GM12878 (cell line): ENCODE measurements around the gene TRIP6. TPM values are rescaled to one million over a fixed set of nuclear protein-coding genes. Genes with fewer than 3 reads are reported as not detected.
A peak's percentile ranks its signal among the peaks of the same experiment; 100 is the strongest.

Experiments used
- ATAC-seq: fragments of 200-7000 bp; cut with Tn5 transposase; 3 replicates; pipeline ENCODE4 v1.9.1; 2020; ENCODE audit warnings: mild to moderate bottlenecking, moderate library complexity
- BruUV-seq: library from RNA; stranded (reverse); fragments of 400-500 nt; replicated peaks from 2 replicates; lab custom pipeline; 2021; lab: Mats Ljungman, UMichigan
- CTCF ChIA-PET: fragments of 300-600 bp; sonication (Branson Sonifier 250); formaldehyde crosslinking; extraction: SDS; loops from one replicate; lab custom pipeline; 2021; ENCODE audit warnings: inconsistent platforms; lab: Yijun Ruan, JAX
- POLR2A ChIA-PET: fragments of 350-600 bp; formaldehyde crosslinking; extraction: SDS; loops from one replicate; lab custom pipeline; 2021; ENCODE audit warnings: inconsistent platforms; lab: Charles Lee
- RAD21 ChIA-PET: fragments of 300-600 bp; sonication (Branson Sonifier 250); formaldehyde crosslinking; loops from one replicate; lab custom pipeline; 2023; ENCODE audit warnings: antibody characterized with exemption; ENCODE audit not compliant: unreplicated experiment; lab: Charles Lee
- SMC1A ChIA-PET: fragments of 300-600 bp; sonication (Branson Sonifier 250); formaldehyde crosslinking; loops from one replicate; lab custom pipeline; 2023; ENCODE audit not compliant: unreplicated experiment, uncharacterized antibody; lab: Charles Lee
- DNase-seq: peaks from one replicate; pipeline ENCODE4 v3.0.0-alpha.2; 2011; ENCODE audit warnings: low read depth, low spot score
- FAIRE-seq: peaks from 3 replicates; lab custom pipeline; 2011; peaks lifted over from hg19 to GRCh38; lab: Jason Lieb, UNC
- H2AFZ ChIP-seq: 2 replicates; pipeline ENCODE4 v1.6.0; 2011; ENCODE audit warnings: low read depth, low read length, control low read depth; ENCODE audit not compliant: control insufficient read depth
- H3K27ac ChIP-seq: 2 replicates; pipeline ENCODE4 v1.5.1; 2011; ENCODE audit warnings: control low read depth; ENCODE audit not compliant: control insufficient read depth, insufficient read depth
- H3K27me3 ChIP-seq, 2 experiments: replicated peaks in 1 of 2; 2 replicates each; pipeline versions ENCODE4 v1.6.0 to v1.6.1; 2011; ENCODE audit warnings: low read length in 1 of 2; ENCODE audit not compliant: control insufficient read depth in 2 of 2, insufficient read depth in 2 of 2
- H3K36me3 ChIP-seq, 2 experiments: 2 replicates each; pipeline ENCODE4 v1.5.1; 2011; ENCODE audit warnings: low read length in 1 of 2; ENCODE audit not compliant: control insufficient read depth in 2 of 2, insufficient read depth in 2 of 2
- H3K4me1 ChIP-seq: 2 replicates; pipeline ENCODE4 v1.6.1; 2011; ENCODE audit warnings: mild to moderate bottlenecking, low read length, moderate library complexity, mixed read lengths; ENCODE audit not compliant: control insufficient read depth, insufficient read depth
- H3K4me2 ChIP-seq: 2 replicates; pipeline ENCODE4 v1.6.0; 2011; ENCODE audit warnings: control low read depth; ENCODE audit not compliant: control insufficient read depth, insufficient read depth
- H3K4me3 ChIP-seq: fragments of 200-600 bp; sonication (generic); 2 replicates; pipeline ENCODE4 v1.5.1; 2016
- H3K79me2 ChIP-seq: 2 replicates; pipeline ENCODE4 v1.6.0; 2011; ENCODE audit warnings: low read length; ENCODE audit not compliant: control insufficient read depth, insufficient read depth
- H3K9ac ChIP-seq: 2 replicates; pipeline ENCODE4 v1.8.0; 2011; ENCODE audit warnings: low read length, control low read depth, mixed read lengths; ENCODE audit not compliant: control insufficient read depth, insufficient read depth
- H3K9me3 ChIP-seq: replicated peaks from 3 replicates; pipeline ENCODE4 v1.5.1; 2011; ENCODE audit warnings: mild to moderate bottlenecking, low read length; ENCODE audit not compliant: control insufficient read depth, insufficient read depth
- H4K20me1 ChIP-seq: 2 replicates; pipeline ENCODE4 v1.6.0; 2011; ENCODE audit not compliant: control insufficient read depth, insufficient read depth
- CBX5 ChIP-seq: sonication (generic); IDR thresholded peaks from 2 replicates; pipeline ENCODE4 v1.6.1; 2016; ENCODE audit warnings: low read depth, moderate library complexity, mild to moderate bottlenecking, inconsistent platforms
- EGR1 ChIP-seq, 2 experiments: IDR thresholded peaks; 1 replicate in 1 of 2; 2 replicates in 1 of 2; pipeline ENCODE4 v1.6.1; 2011 to 2012; ENCODE audit warnings: low read depth in 2 of 2, low read length in 2 of 2, borderline replicate concordance in 1 of 2, mild to moderate bottlenecking in 1 of 2, moderate library complexity in 1 of 2
- HDAC6 ChIP-seq: fragments of 200-600 bp; sonication (generic); IDR thresholded peaks from one replicate; pipeline ENCODE4 v1.8.0; 2017; ENCODE audit warnings: antibody characterized with exemption; ENCODE audit not compliant: unreplicated experiment
- IKZF1 ChIP-seq: fragments of 450-650 bp; conservative IDR thresholded peaks from 2 replicates; pipeline ENCODE4 v1.6.1; 2017; ENCODE audit warnings: antibody characterized with exemption, mild to moderate bottlenecking
- JUNB ChIP-seq: IDR thresholded peaks from 2 replicates; pipeline ENCODE4 v1.6.1; 2016; ENCODE audit warnings: antibody characterized with exemption, mild to moderate bottlenecking
- MEF2B ChIP-seq: fragments of 450-650 bp; IDR thresholded peaks from 2 replicates; pipeline ENCODE4 v1.6.1; 2018; ENCODE audit warnings: mild to moderate bottlenecking, moderate library complexity; ENCODE audit not compliant: partially characterized antibody, poor library complexity, severe bottlenecking
- NBN ChIP-seq: fragments of 450-650 bp; IDR thresholded peaks from 2 replicates; pipeline ENCODE4 v1.6.1; 2016
- SMC3 ChIP-seq: IDR thresholded peaks from 2 replicates; pipeline ENCODE4 v1.6.1; 2011; ENCODE audit warnings: low read length, improper control_type of control experiment, borderline replicate concordance
- STAT1 ChIP-seq: fragments of 450-650 bp; conservative IDR thresholded peaks from 2 replicates; pipeline ENCODE4 v1.6.1; 2014; ENCODE audit warnings: antibody characterized with exemption, mild to moderate bottlenecking
- WGBS: methylation state at CpG from one replicate; pipeline ENCODE4 v1.1.6; 2016; ENCODE audit warnings: low lambda C conversion rate; ENCODE audit not compliant: insufficient replicate concordance, insufficient coverage; ENCODE audit errors: missing lambda C conversion rate; 5-methylcytosine and 5-hydroxymethylcytosine counted together
- in situ Hi-C: fragments of 300-500 bp; cut with MboI; formaldehyde crosslinking; loops from 9 replicates; pipeline ENCODE4 v1.14.3; 2018; ENCODE audit warnings: mixed read lengths
- intact Hi-C: fragments of 100-400 bp; cut with micrococcal nuclease; formaldehyde crosslinking; loops from one replicate; pipeline ENCODE4 v1.14.2; 2022; ENCODE audit not compliant: unreplicated experiment
- polyA plus RNA-seq, 11 experiments: library from polyadenylated mRNA; depleted of rRNA in 4 of 11; unstranded in 6 of 11; stranded (reverse) in 5 of 11; fragments of >200 nt; fragmentation: Nextera tagmentation in 4 of 11; fragmentation: Illumina TruSeq in 1 of 11; extraction: Ambion mirVana in 4 of 11; extraction: Trizol in 1 of 11; gene quantifications; 1 replicate in 1 of 11; 2 replicates in 10 of 11; pipeline versions ENCODE4 v1.2.1 to v1.2.3, GENCODE V29; 2011 to 2016; ENCODE audit warnings: inconsistent platforms in 2 of 11, missing spikeins in 2 of 11, low read depth in 1 of 11
- total RNA-seq, 4 experiments: library from RNA; depleted of rRNA in 3 of 4; stranded (reverse); fragments of >200 nt in 3 of 4; fragmentation: Illumina TruSeq in 1 of 4; extraction: Trizol in 1 of 4; gene quantifications; 2 replicates each; pipeline versions ENCODE4 v1.2.1 to v1.2.3, GENCODE V29; 2013 to 2021
- TF ChIP-seq, protein P1 (sequence below), 3 experiments: IDR thresholded peaks in 2 of 3; conservative IDR thresholded peaks in 1 of 3; 2 replicates each; pipeline ENCODE4 v1.5.1; 2011; ENCODE audit warnings: low read depth in 3 of 3, low read length in 3 of 3, mild to moderate bottlenecking in 3 of 3, control low read depth in 2 of 3, moderate library complexity in 2 of 3, inconsistent platforms in 1 of 3, mixed read lengths in 1 of 3; ENCODE audit not compliant: control insufficient read depth in 2 of 3, insufficient read depth in 1 of 3; ENCODE audit errors: extremely low read depth in 1 of 3
- TF ChIP-seq, protein P2 (sequence below): IDR thresholded peaks from 2 replicates; pipeline ENCODE4 v1.6.1; 2012; ENCODE audit warnings: improper control_type of control experiment, low read depth, low read length; ENCODE audit not compliant: insufficient replicate concordance
- TF ChIP-seq, protein P3 (sequence below): fragments of 450-650 bp; IDR thresholded peaks from 2 replicates; pipeline ENCODE4 v1.6.1; 2017; ENCODE audit warnings: low read depth, mild to moderate bottlenecking, moderate library complexity

Gene TRIP6
- total and polyA plus RNA-seq, 10 of the 15 experiments (the other 5 are each of a cell fraction or from before 2014, with no cell fraction given) = 2.5 to 47.4 (median 25.5) TPM

DNA sequence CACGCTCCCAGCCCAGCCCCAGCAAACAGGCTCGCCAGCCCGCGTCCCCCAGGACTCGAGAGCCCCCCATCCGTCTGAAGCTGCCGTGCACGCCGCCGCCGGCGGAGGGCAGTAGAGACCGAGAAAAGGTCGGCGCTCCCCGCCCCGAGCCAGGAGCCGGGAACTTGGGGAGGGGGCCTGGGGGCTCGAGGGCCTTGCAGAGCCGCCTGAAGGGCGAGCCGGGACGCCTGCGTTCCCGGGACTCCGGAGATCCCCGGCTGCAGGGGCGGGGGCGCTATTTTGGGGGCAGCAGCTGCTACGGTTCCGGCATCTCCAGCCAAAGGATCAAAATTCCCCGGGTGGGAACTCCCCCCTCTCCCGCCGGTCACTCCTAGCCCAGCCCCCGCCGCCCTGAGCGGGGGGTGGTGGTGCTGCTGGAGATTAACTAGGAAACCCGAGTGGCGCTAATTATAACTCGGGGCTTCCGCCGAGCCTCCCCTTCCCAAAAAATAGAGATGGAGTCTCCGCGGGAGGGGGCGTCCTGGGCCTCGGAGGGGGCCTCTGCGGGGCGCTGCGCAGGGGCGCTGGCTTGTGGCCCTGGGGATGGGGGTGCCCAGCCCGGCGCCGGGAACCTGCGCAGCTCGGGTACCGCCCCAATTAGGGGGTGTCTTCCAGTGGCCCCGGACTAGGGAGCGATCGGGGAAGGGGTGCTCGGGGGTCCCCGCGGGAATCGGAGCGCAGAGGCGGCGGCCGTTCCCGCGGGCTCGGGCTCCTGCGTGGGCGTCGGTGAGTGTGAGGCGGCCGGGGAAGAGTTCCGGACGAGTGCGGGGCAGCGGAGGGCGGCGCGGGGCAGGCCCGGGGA, 27.9 kb downstream of the TRIP6 start:
- FAIRE-seq (peak; percentile 27), DNase-seq (no peak), ATAC-seq (peak; percentile 34)
- H2AFZ ChIP-seq = peak overlapping the region; percentile 58
- peak overlapping the region; percentile 78 for H3K4me3 ChIP-seq
- H3K4me2 ChIP-seq = peak overlapping the region; percentile 82
- no peak overlapping the region for H3K27ac ChIP-seq
- POLR2A ChIA-PET = interaction anchor here (0.5 kb wide), 1 partner anchor 206 kb away, joined by 4 read pairs; no protein-coding TSS in a partner anchor
- BruUV-seq = no TSS peak
- no peaks in the 10 kb centered on the region for H3K36me3 ChIP-seq
- H4K20me1 ChIP-seq = no peaks in the 10 kb centered on the region
- 1% methylated on average over 34 of the region's 83 CpGs for WGBS
- RAD21 ChIA-PET = interaction anchor here (0.6 to 1.5 kb wide), 5 partner anchors 23 to 664 kb away, joined by 3 to 4 read pairs (median 3); partner anchors contain the start of gene SLC12A9
- in situ Hi-C loops = loop anchor here (5.0 kb wide), 1 partner anchor 162 kb away; no protein-coding TSS in a partner anchor
- intact Hi-C loops = loop anchor here (1.0 to 5.0 kb wide), 2 partner anchors 72 to 182 kb away; partner anchors contain the start of gene MUC12
- peaks cover 6 to 7% of the 10 kb centered on the region in 2 experiments for H3K27me3 ChIP-seq
- H3K79me2 ChIP-seq = no peaks in the 10 kb centered on the region
- H3K9me3 ChIP-seq = no peaks in the 10 kb centered on the region
- H3K4me1 ChIP-seq = peaks cover 19% of the 10 kb centered on the region
- CTCF ChIA-PET = interaction anchor here (1.0 to 2.5 kb wide), 10 partner anchors 20 to 299 kb away, joined by 3 to 17 read pairs (median 4); partner anchors contain the start of genes SLC12A9 and SRRT
- SMC1A ChIA-PET = interaction anchor here (1.4 to 1.9 kb wide), 3 partner anchors 163 to 249 kb away, joined by 3 to 5 read pairs (median 4); no protein-coding TSS in a partner anchor
- H3K9ac ChIP-seq = peak overlapping the region; percentile 27; the same call in 1 of the 2 replicates
- TF ChIP-seq CBX5 (no peak), JUNB (no peak), HDAC6 (no peak), NBN (peak; percentile 42; the same call in 1 of the 2 replicates), IKZF1 (peak; percentile 80), STAT1 (0 out of 2 replicates have a peak, but pooled peaks have one; percentile 28), SMC3 (peak; percentile 52), MEF2B (peak; percentile 51), EGR1 (IDR thresholded peaks at IDR 0.05; ENCODE audit: borderline replicate concordance in 1 of 2, low read depth in 2 of 2, low read length in 2 of 2) (peak in 1 of 2 experiments; percentile 63; a peak in 1 of 3 replicates)
- TF ChIP-seq, protein P1, sequence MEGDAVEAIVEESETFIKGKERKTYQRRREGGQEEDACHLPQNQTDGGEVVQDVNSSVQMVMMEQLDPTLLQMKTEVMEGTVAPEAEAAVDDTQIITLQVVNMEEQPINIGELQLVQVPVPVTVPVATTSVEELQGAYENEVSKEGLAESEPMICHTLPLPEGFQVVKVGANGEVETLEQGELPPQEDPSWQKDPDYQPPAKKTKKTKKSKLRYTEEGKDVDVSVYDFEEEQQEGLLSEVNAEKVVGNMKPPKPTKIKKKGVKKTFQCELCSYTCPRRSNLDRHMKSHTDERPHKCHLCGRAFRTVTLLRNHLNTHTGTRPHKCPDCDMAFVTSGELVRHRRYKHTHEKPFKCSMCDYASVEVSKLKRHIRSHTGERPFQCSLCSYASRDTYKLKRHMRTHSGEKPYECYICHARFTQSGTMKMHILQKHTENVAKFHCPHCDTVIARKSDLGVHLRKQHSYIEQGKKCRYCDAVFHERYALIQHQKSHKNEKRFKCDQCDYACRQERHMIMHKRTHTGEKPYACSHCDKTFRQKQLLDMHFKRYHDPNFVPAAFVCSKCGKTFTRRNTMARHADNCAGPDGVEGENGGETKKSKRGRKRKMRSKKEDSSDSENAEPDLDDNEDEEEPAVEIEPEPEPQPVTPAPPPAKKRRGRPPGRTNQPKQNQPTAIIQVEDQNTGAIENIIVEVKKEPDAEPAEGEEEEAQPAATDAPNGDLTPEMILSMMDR (IDR thresholded peaks at IDR 0.05 in 2 of 3, conservative IDR thresholded peaks at IDR 0.05 in 1 of 3; ENCODE audit: control insufficient read depth in 2 of 3, extremely low read depth in 1 of 3, insufficient read depth in 1 of 3, low read depth in 3 of 3, low read length in 3 of 3) = peak; percentile 72 to 91 (median 74)
- TF ChIP-seq, protein P2, sequence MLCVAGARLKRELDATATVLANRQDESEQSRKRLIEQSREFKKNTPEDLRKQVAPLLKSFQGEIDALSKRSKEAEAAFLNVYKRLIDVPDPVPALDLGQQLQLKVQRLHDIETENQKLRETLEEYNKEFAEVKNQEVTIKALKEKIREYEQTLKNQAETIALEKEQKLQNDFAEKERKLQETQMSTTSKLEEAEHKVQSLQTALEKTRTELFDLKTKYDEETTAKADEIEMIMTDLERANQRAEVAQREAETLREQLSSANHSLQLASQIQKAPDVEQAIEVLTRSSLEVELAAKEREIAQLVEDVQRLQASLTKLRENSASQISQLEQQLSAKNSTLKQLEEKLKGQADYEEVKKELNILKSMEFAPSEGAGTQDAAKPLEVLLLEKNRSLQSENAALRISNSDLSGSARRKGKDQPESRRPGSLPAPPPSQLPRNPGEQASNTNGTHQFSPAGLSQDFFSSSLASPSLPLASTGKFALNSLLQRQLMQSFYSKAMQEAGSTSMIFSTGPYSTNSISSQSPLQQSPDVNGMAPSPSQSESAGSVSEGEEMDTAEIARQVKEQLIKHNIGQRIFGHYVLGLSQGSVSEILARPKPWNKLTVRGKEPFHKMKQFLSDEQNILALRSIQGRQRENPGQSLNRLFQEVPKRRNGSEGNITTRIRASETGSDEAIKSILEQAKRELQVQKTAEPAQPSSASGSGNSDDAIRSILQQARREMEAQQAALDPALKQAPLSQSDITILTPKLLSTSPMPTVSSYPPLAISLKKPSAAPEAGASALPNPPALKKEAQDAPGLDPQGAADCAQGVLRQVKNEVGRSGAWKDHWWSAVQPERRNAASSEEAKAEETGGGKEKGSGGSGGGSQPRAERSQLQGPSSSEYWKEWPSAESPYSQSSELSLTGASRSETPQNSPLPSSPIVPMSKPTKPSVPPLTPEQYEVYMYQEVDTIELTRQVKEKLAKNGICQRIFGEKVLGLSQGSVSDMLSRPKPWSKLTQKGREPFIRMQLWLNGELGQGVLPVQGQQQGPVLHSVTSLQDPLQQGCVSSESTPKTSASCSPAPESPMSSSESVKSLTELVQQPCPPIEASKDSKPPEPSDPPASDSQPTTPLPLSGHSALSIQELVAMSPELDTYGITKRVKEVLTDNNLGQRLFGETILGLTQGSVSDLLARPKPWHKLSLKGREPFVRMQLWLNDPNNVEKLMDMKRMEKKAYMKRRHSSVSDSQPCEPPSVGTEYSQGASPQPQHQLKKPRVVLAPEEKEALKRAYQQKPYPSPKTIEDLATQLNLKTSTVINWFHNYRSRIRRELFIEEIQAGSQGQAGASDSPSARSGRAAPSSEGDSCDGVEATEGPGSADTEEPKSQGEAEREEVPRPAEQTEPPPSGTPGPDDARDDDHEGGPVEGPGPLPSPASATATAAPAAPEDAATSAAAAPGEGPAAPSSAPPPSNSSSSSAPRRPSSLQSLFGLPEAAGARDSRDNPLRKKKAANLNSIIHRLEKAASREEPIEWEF = no peak
- TF ChIP-seq, protein P3, sequence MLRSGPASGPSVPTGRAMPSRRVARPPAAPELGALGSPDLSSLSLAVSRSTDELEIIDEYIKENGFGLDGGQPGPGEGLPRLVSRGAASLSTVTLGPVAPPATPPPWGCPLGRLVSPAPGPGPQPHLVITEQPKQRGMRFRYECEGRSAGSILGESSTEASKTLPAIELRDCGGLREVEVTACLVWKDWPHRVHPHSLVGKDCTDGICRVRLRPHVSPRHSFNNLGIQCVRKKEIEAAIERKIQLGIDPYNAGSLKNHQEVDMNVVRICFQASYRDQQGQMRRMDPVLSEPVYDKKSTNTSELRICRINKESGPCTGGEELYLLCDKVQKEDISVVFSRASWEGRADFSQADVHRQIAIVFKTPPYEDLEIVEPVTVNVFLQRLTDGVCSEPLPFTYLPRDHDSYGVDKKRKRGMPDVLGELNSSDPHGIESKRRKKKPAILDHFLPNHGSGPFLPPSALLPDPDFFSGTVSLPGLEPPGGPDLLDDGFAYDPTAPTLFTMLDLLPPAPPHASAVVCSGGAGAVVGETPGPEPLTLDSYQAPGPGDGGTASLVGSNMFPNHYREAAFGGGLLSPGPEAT = peak; percentile 56; the same call in 1 of the 2 replicates
